Measurements from ENCODE around the gene TEX36. TPM values are rescaled to one million over a fixed set of nuclear protein-coding genes. Genes with fewer than 3 reads are reported as not detected.
A peak's percentile ranks its signal among the peaks of the same experiment; 100 is the strongest.

Gene TEX36
- total RNA-seq, 2 donors from 2014 or later: not detected

DNA sequence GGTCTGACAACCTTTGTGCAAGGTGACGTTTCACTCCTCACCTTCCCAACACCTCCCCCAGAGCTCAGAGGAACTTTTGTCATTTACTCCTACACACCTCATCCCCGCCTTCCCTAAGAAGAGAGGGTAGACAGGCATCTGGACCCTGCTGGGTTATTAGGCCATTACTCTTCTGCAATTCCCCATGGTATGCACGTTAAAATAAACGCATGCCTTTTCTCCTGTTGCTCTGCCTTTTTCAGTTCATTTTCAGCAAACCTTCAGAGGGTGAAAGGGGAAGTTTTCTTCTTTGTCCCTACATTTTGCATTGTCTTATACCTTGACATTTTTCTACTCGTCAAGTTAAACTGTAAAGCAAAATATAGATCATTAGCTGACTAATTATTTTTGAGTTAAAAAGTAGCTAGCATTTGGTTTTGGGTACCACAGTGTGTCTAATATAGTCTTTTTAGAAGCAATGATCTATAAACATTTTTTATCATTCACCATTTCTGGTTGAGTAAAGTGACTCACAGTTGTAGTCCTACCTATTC is 26.1 kb upstream of the TEX36 start:
- intact Hi-C loops (cut with DNase I): no loop called here
- Histone ChIP-seq H3K36me3 (no peaks in the 10 kb centered on the region), H3K27me3 (replicated peaks; ENCODE audit: insufficient read depth) (no peaks in the 10 kb centered on the region), H3K27ac (no peak overlapping the region), H3K4me1 (replicated peaks) (no peaks in the 10 kb centered on the region), H3K9me3 (no peaks in the 10 kb centered on the region), H3K4me3 (no peak overlapping the region)
- 73% methylated on average over 5 of the region's 5 CpGs for WGBS
- TF ChIP-seq POLR2AphosphoS5 (IDR thresholded peaks at IDR 0.05): no peak
- TF ChIP-seq, protein P1, sequence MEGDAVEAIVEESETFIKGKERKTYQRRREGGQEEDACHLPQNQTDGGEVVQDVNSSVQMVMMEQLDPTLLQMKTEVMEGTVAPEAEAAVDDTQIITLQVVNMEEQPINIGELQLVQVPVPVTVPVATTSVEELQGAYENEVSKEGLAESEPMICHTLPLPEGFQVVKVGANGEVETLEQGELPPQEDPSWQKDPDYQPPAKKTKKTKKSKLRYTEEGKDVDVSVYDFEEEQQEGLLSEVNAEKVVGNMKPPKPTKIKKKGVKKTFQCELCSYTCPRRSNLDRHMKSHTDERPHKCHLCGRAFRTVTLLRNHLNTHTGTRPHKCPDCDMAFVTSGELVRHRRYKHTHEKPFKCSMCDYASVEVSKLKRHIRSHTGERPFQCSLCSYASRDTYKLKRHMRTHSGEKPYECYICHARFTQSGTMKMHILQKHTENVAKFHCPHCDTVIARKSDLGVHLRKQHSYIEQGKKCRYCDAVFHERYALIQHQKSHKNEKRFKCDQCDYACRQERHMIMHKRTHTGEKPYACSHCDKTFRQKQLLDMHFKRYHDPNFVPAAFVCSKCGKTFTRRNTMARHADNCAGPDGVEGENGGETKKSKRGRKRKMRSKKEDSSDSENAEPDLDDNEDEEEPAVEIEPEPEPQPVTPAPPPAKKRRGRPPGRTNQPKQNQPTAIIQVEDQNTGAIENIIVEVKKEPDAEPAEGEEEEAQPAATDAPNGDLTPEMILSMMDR (IDR thresholded peaks at IDR 0.05): no peak
- no peak for TF ChIP-seq POLR2A (IDR thresholded peaks at IDR 0.05)
- no peak for DNase-seq (ENCODE audit: low spot score)

DNA sequence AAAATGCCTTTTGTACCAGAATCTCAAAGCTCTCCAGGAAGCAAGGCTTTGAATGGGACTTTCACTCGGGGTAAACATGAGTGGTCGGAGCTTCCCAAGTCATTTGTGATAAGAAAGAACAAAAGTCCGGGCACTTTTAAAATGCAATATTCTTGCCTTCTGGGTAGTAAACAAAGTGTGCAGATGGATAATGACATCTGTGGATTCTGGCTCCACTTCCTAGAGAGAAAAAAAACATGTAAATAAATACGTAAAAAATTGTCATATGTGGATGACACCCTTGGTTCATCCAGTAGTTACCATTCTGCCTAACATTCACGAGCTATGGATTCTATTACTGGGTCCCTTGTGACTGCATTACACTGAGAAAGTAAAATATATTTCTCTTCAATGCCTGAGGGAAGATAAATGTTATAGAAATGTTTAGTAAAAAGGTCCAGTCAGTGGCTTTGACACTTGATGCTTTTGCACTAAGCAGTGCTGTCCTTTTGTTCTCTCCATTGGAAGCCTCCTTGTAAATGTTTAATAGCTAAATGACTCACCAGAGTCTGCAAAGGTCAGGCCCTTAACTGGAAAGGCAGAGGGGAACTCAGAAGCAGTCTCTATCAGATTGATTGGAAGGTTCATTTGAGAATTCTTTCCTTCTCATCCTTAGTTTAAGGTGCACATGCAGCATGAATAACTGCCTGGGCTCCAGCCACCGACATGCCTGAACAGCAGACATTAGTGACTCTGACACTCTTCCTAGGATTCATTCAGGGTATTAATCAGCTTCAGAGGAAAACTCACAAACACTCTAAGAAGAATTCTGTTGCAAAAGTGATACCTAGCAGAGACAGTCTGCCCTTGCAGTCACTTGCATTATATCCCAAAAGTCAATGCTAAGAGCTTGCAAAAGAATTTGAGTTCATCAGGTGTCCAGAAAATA is 24.8 kb upstream of the TEX36 start:
- H3K36me3 ChIP-seq: no peaks in the 10 kb centered on the region
- H3K4me1 ChIP-seq (replicated peaks): no peaks in the 10 kb centered on the region
- no peak for DNase-seq (ENCODE audit: low spot score)
- TF ChIP-seq POLR2AphosphoS5 (IDR thresholded peaks at IDR 0.05) (peak; percentile 51), POLR2A (IDR thresholded peaks at IDR 0.05) (no peak)
- TF ChIP-seq, protein P1 (IDR thresholded peaks at IDR 0.05): no peak
- intact Hi-C loops (cut with DNase I): no loop called here
- H3K9me3 ChIP-seq: no peaks in the 10 kb centered on the region
- no peak overlapping the region for H3K4me3 ChIP-seq
- H3K27ac ChIP-seq: no peak overlapping the region
- H3K27me3 ChIP-seq (replicated peaks; ENCODE audit: insufficient read depth): no peaks in the 10 kb centered on the region
- WGBS: 50% methylated on average over 6 of the region's 6 CpGs

DNA sequence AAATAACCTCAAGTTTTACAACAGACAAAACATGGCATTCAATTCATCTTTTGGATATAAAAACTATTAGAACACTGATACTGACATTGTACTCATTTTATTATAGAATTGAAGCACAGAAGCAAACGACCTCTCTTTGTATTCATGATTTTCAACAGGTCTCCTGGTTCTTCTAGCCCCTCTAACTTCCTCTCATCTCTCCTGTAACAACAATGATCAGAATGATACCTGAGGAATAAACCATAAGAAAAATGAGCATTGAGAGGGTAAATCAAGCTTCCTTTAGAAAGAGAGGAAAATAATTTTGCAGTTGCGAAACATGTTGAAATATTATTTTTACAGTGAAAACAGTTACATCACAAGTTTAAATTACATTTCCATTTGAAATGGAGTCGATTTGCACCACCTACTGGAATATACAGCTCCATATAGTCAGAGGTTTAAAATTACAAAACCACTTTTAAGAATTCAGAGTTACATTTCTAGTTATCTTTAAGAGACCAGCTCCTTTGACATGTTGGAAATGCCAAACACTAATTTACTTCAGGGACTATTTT is 17.5 kb upstream of the TEX36 start:
- intact Hi-C loops (cut with DNase I): loop anchor here (5.0 kb wide), 1 partner anchor 548 kb away; no protein-coding TSS in a partner anchor
- Histone ChIP-seq H3K4me1 (replicated peaks) (no peaks in the 10 kb centered on the region), H3K4me3 (no peak overlapping the region), H3K27me3 (replicated peaks; ENCODE audit: insufficient read depth) (no peaks in the 10 kb centered on the region), H3K27ac (no peak overlapping the region), H3K36me3 (no peaks in the 10 kb centered on the region), H3K9me3 (no peaks in the 10 kb centered on the region)
- no peak for TF ChIP-seq POLR2A (IDR thresholded peaks at IDR 0.05)
- TF ChIP-seq, protein P1 (IDR thresholded peaks at IDR 0.05): peak in 2 of 4 experiments; percentile 9 to 28
- WGBS: 41% methylated on average over 3 of the region's 3 CpGs
- DNase-seq (ENCODE audit: low spot score): no peak

DNA sequence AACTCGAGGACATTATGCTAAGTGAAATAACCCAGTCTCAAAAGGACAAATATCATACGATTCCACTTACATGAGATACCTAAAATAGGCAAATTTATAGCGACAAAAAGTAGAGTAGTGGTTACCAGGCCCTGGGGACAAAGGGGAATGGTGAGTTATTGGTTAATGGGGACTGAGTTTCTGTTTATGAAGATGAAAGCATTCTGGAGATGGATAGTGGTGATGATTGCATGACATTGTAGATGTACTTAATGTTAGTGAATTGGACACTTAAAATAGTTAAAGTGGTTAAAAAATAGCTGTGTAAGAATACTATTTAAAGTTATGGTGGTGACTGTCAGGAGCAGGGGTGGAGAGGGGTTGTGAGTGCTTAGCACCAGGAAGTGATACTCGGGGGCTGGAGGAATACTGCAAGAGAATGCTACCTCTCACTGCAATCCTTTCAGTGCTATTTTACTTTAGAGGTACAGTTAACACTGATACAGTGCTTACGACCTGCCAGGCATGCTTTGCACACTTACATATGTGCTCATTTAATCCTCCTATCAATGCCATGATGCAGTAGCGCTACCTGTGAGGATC is 16.7 kb upstream of the TEX36 start:
- no peak for TF ChIP-seq POLR2AphosphoS5 (IDR thresholded peaks at IDR 0.05)
- TF ChIP-seq POLR2A (IDR thresholded peaks at IDR 0.05): no peak
- TF ChIP-seq, protein P1 (IDR thresholded peaks at IDR 0.05): no peak
- Histone ChIP-seq H3K36me3 (no peaks in the 10 kb centered on the region), H3K4me1 (replicated peaks) (no peaks in the 10 kb centered on the region), H3K27ac (no peak overlapping the region), H3K9me3 (no peaks in the 10 kb centered on the region), H3K4me3 (no peak overlapping the region), H3K27me3 (replicated peaks; ENCODE audit: insufficient read depth) (no peaks in the 10 kb centered on the region)
- DNase-seq (ENCODE audit: low spot score): no peak
- intact Hi-C loops (cut with DNase I): loop anchor here (5.0 to 10.0 kb wide), 2 partner anchors 547 to 645 kb away; no protein-coding TSS in a partner anchor
- WGBS: 92% methylated on average over 6 of the region's 6 CpGs
